IMR-90 (cell line): Measurements from ENCODE around the gene SH3D21. TPM values are rescaled to one million over a fixed set of nuclear protein-coding genes. Genes with fewer than 3 reads are reported as not detected.

ENCODE experiments used
- ATAC-seq: fragments of 200-7000 bp; cut with Tn5 transposase; 2 replicates; pipeline ENCODE4 v1.9.1; 2020; ENCODE audit warnings: low read depth, mild to moderate bottlenecking, moderate library complexity
- BruUV-seq: library from RNA; stranded (reverse); fragments of 400-500 nt; replicated peaks from 2 replicates; lab custom pipeline; 2021; lab: Mats Ljungman, UMichigan
- CTCF ChIA-PET: fragments of 300-600 bp; formaldehyde crosslinking; extraction: SDS; loops from one replicate; lab custom pipeline; 2021; ENCODE audit warnings: antibody characterized with exemption; lab: Yijun Ruan, JAX
- POLR2A ChIA-PET: fragments of 300-600 bp; sonication (Branson Sonifier 250); formaldehyde crosslinking; loops from one replicate; lab custom pipeline; 2022; ENCODE audit warnings: antibody characterized with exemption; ENCODE audit not compliant: unreplicated experiment; lab: Charles Lee
- DNase-seq: peaks from one replicate; pipeline ENCODE4 v3.0.0; 2013
- H2AFZ ChIP-seq: replicated peaks from 2 replicates; pipeline ENCODE3; 2013; ENCODE audit warnings: low read length, mild to moderate bottlenecking; ENCODE audit not compliant: poor library complexity
- H2AK5ac ChIP-seq: 2 replicates; pipeline ENCODE4 v1.6.1; 2013; ENCODE audit warnings: low read depth, low read length, inconsistent platforms
- H2AK9ac ChIP-seq: replicated peaks from 2 replicates; pipeline ENCODE3; 2013; ENCODE audit warnings: mild to moderate bottlenecking, low read depth, low read length, moderate library complexity; ENCODE audit not compliant: poor library complexity
- H2BK120ac ChIP-seq: 2 replicates; pipeline ENCODE4 v1.6.1; 2013; ENCODE audit warnings: low read depth, low read length, inconsistent platforms
- H2BK15ac ChIP-seq: 3 replicates; pipeline ENCODE4 v1.6.1; 2013; ENCODE audit warnings: low read depth, low read length, inconsistent platforms
- H2BK20ac ChIP-seq: 2 replicates; pipeline ENCODE4 v1.6.1; 2013; ENCODE audit warnings: low read depth, mild to moderate bottlenecking, inconsistent platforms, low read length, moderate library complexity
- H2BK5ac ChIP-seq: 2 replicates; pipeline ENCODE4 v1.6.1; 2013; ENCODE audit warnings: mild to moderate bottlenecking, low read depth, low read length, inconsistent platforms; ENCODE audit not compliant: poor library complexity, severe bottlenecking
- H3K14ac ChIP-seq: replicated peaks from 2 replicates; pipeline ENCODE4 v1.6.1; 2013; ENCODE audit warnings: low read depth, low read length, inconsistent platforms
- H3K18ac ChIP-seq: 2 replicates; pipeline ENCODE4 v1.6.1; 2013; ENCODE audit warnings: low read depth, low read length, control low read depth
- H3K23ac ChIP-seq: 2 replicates; pipeline ENCODE4 v1.6.1; 2013; ENCODE audit warnings: low read depth, low read length, inconsistent platforms
- H3K27ac ChIP-seq: 2 replicates; pipeline ENCODE4 v1.5.1; 2013; ENCODE audit warnings: mild to moderate bottlenecking, control low read depth, low read length; ENCODE audit not compliant: insufficient read depth
- H3K27me3 ChIP-seq: 2 replicates; pipeline ENCODE4 v1.6.1; 2013; ENCODE audit warnings: low read length; ENCODE audit not compliant: control insufficient read depth, insufficient read depth
- H3K36me3 ChIP-seq: 2 replicates; pipeline ENCODE4 v1.6.1; 2013; ENCODE audit warnings: low read length, mixed read lengths; ENCODE audit not compliant: control insufficient read depth, insufficient read depth
- H3K4ac ChIP-seq: 2 replicates; pipeline ENCODE4 v1.6.1; 2013; ENCODE audit warnings: low read depth, low read length, inconsistent platforms
- H3K4me1 ChIP-seq: 2 replicates; pipeline ENCODE4 v1.6.1; 2013; ENCODE audit warnings: low read length, mixed read lengths; ENCODE audit not compliant: control insufficient read depth, insufficient read depth
- H3K4me2 ChIP-seq: 2 replicates; pipeline ENCODE4 v1.6.1; 2013; ENCODE audit warnings: low read depth, mild to moderate bottlenecking, control low read depth, low read length, moderate library complexity
- H3K4me3 ChIP-seq: 2 replicates; pipeline ENCODE4 v1.5.1; 2013; ENCODE audit warnings: low read depth, mild to moderate bottlenecking, control low read depth, low read length, moderate library complexity; ENCODE audit not compliant: insufficient read depth
- H3K56ac ChIP-seq: 2 replicates; pipeline ENCODE4 v1.6.1; 2013; ENCODE audit warnings: low read length, inconsistent platforms; ENCODE audit not compliant: insufficient read depth; ENCODE audit errors: extremely low read depth
- H3K79me1 ChIP-seq, 2 experiments: 2 replicates each; pipeline ENCODE4 v1.6.1; 2013; ENCODE audit warnings: low read length in 2 of 2, inconsistent platforms in 1 of 2, low read depth in 1 of 2
- H3K9ac ChIP-seq: 2 replicates; pipeline ENCODE4 v1.6.1; 2013; ENCODE audit warnings: low read depth, low read length, control low read depth
- H3K9me1 ChIP-seq: 2 replicates; pipeline ENCODE4 v1.6.1; 2013; ENCODE audit warnings: low read length, inconsistent platforms; ENCODE audit not compliant: insufficient read depth
- H3K9me3 ChIP-seq: 2 replicates; pipeline ENCODE4 v1.6.1; 2013; ENCODE audit warnings: low read length; ENCODE audit not compliant: control insufficient read depth, insufficient read depth
- H4K20me1 ChIP-seq: 2 replicates; pipeline ENCODE4 v1.6.1; 2013; ENCODE audit warnings: low read length, inconsistent platforms; ENCODE audit not compliant: insufficient read depth
- H4K5ac ChIP-seq: 2 replicates; pipeline ENCODE4 v1.6.1; 2013; ENCODE audit warnings: mild to moderate bottlenecking, low read depth, low read length, control low read depth
- H4K8ac ChIP-seq, 2 experiments: 2 replicates each; pipeline ENCODE4 v1.6.1; 2013; ENCODE audit warnings: low read depth in 2 of 2, low read length in 2 of 2, control low read depth in 1 of 2, inconsistent platforms in 1 of 2
- H4K91ac ChIP-seq: 2 replicates; pipeline ENCODE4 v1.6.1; 2013; ENCODE audit warnings: low read depth, low read length, inconsistent platforms; ENCODE audit not compliant: insufficient read depth
- BHLHE40 ChIP-seq: fragments of 150-350 bp; IDR thresholded peaks from 2 replicates; pipeline ENCODE4 v1.6.1; 2016; ENCODE audit warnings: mild to moderate bottlenecking, low read depth, low read length
- CHD1 ChIP-seq: IDR thresholded peaks from 2 replicates; pipeline ENCODE4 v1.6.1; 2012; ENCODE audit warnings: low read depth, low read length, improper control_type of control experiment
- FOS ChIP-seq: fragments of 150-350 bp; IDR thresholded peaks from 2 replicates; pipeline ENCODE4 v1.6.1; 2016; ENCODE audit warnings: low read depth, low read length
- MAFK ChIP-seq: IDR thresholded peaks from 2 replicates; pipeline ENCODE4 v1.6.1; 2012; ENCODE audit warnings: low read depth, low read length, improper control_type of control experiment
- MAZ ChIP-seq: IDR thresholded peaks from 2 replicates; pipeline ENCODE4 v1.6.1; 2012; ENCODE audit warnings: low read depth, mild to moderate bottlenecking, low read length, improper control_type of control experiment, moderate library complexity, borderline replicate concordance
- MXI1 ChIP-seq: IDR thresholded peaks from 2 replicates; pipeline ENCODE4 v1.6.1; 2012; ENCODE audit warnings: low read depth, mild to moderate bottlenecking, low read length, moderate library complexity, borderline replicate concordance
- NFE2L2 ChIP-seq: fragments of 150-350 bp; IDR thresholded peaks from 2 replicates; pipeline ENCODE4 v1.6.1; 2016; ENCODE audit warnings: low read depth, mild to moderate bottlenecking, low read length
- POLR2A ChIP-seq: IDR thresholded peaks from 2 replicates; pipeline ENCODE4 v1.6.1; 2012; ENCODE audit warnings: mild to moderate bottlenecking, low read depth, low read length
- RCOR1 ChIP-seq: IDR thresholded peaks from 2 replicates; pipeline ENCODE4 v1.6.1; 2012; ENCODE audit warnings: mild to moderate bottlenecking, low read length, improper control_type of control experiment; ENCODE audit not compliant: insufficient replicate concordance
- RFX5 ChIP-seq: IDR thresholded peaks from 2 replicates; pipeline ENCODE4 v1.8.0; 2012; ENCODE audit warnings: low read depth, mild to moderate bottlenecking, low read length, moderate library complexity
- SMC3 ChIP-seq: fragments of 150-350 bp; IDR thresholded peaks from 2 replicates; pipeline ENCODE4 v1.6.1; 2016; ENCODE audit warnings: low read depth, mild to moderate bottlenecking, antibody characterized with exemption, low read length, moderate library complexity
- WGBS, 2 experiments: methylation state at CpG; one replicate each; pipeline versions ENCODE4 v1.1.5 to v1.1.7; 2013; ENCODE audit warnings: missing lambda C conversion rate in 2 of 2; ENCODE audit not compliant: insufficient read length in 1 of 2; ENCODE audit errors: extremely low coverage in 2 of 2; 5-methylcytosine and 5-hydroxymethylcytosine counted together
- dilution Hi-C: fragments of 300-500 bp; cut with HindIII; formaldehyde crosslinking; loops from one replicate; pipeline ENCODE4 v1.14.3; 2018; ENCODE audit warnings: low sequenced_read_pairs; ENCODE audit not compliant: unreplicated experiment
- in situ Hi-C: fragments of 300-500 bp; cut with MboI; formaldehyde crosslinking; loops from 3 replicates; pipeline ENCODE4 v1.14.3; 2019; ENCODE audit warnings: low sequenced_read_pairs, inconsistent platforms, mixed read lengths
- intact Hi-C: fragments of 100-400 bp; cut with micrococcal nuclease; formaldehyde crosslinking; loops from 2 replicates; pipeline ENCODE4 v1.10.0; 2022
- polyA plus RNA-seq, 3 experiments: library from polyadenylated mRNA; depleted of rRNA; stranded (reverse); fragments of >200 nt; gene quantifications; 2 replicates each; pipeline ENCODE4 v1.2.3, GENCODE V29; 2012; ENCODE audit warnings: low replicate concordance in 1 of 3
- total RNA-seq: library from RNA; depleted of rRNA; stranded (reverse); fragments of >200 nt; gene quantifications from 2 replicates; pipeline ENCODE4 v1.2.3, GENCODE V29; 2012
- TF ChIP-seq, protein P1 (sequence below): fragments of 150-350 bp; IDR thresholded peaks from 2 replicates; pipeline ENCODE4 v1.6.1; 2016; ENCODE audit warnings: low read depth, mild to moderate bottlenecking, low read length, moderate library complexity, borderline replicate concordance
- TF ChIP-seq, protein P2 (sequence below): conservative IDR thresholded peaks from 2 replicates; pipeline ENCODE4 v1.5.1; 2012; ENCODE audit warnings: mild to moderate bottlenecking, low read depth, low read length, improper control_type of control experiment
- TF ChIP-seq, protein P3 (sequence below): fragments of 150-350 bp; IDR thresholded peaks from 2 replicates; pipeline ENCODE4 v1.6.1; 2017; ENCODE audit warnings: mild to moderate bottlenecking, antibody characterized with exemption, low read length, low read depth

SH3D21 gene
- total and polyA plus RNA-seq, 2 of the 4 experiments (the other 2 are of a cell fraction) = 1.8 to 11.9 TPM

DNA sequence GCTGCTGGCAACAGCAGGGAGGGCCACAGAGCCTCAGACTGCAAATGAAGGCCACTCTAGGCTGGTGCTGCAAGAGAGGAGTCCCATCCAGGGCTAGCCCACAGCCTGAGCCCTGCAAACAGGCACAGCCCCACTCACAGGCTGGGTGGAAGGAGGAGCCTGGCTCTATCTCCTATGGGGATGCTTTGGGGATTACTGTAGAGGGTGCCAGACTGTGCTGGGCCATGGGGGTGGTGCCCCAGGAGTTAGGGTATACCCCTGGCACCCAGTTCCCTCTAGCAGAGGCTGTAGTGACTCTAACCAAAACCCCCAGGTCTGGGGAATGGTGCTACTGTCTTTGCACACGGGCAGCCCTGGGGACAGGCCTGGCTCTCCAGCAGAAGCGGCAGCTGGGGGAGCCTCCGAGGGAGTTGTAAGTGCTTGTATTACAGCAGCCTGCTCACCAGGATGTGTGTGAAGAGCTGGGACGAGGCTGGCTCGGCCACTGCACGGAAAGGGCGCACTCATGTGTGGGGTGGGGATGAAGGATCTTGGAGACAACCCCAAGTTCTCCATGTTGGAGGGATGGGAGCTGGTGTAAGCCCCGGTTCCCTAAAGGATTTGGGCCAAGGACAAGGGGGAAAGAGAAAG lies 40.7 kb downstream of the SH3D21 start:
- in situ Hi-C loops = no loop called here
- intact Hi-C loops = no loop called here
- H3K36me3 ChIP-seq = peaks cover 58% of the 10 kb centered on the region
- no peak overlapping the region for H3K18ac ChIP-seq
- H3K9me1 ChIP-seq = peaks cover 28% of the 10 kb centered on the region
- dilution Hi-C loops = no loop called here
- H2AFZ ChIP-seq = no peak overlapping the region
- no peaks in the 10 kb centered on the region for H3K27me3 ChIP-seq
- H2BK20ac ChIP-seq = no peak overlapping the region
- no peak overlapping the region for H4K5ac ChIP-seq
- WGBS, 2 experiments = 100% methylated on average over 2 of the region's 8 CpGs; no CpG with 5 or more reads in 1 of the 2 experiments
- H3K56ac ChIP-seq = no peak overlapping the region
- no peak overlapping the region for H2BK120ac ChIP-seq
- no peak overlapping the region for H3K23ac ChIP-seq
- POLR2A ChIA-PET = no interaction called here
- DNase-seq = no peak
- H3K9ac ChIP-seq = no peak overlapping the region
- no peaks in the 10 kb centered on the region for H3K9me3 ChIP-seq
- H2AK9ac ChIP-seq = peak overlapping the region; percentile 21
- H3K4me2 ChIP-seq = no peak overlapping the region
- no peak overlapping the region for H3K27ac ChIP-seq
- no TSS peak for BruUV-seq
- peaks cover 38% of the 10 kb centered on the region for H3K4me1 ChIP-seq
- no peak overlapping the region for H3K4me3 ChIP-seq
- ATAC-seq = no peak
- H3K79me1 ChIP-seq = peaks cover 13 to 65% of the 10 kb centered on the region in 2 experiments; a peak in 3 of 4 replicates
- H3K14ac ChIP-seq = no peak overlapping the region
- H2AK5ac ChIP-seq = no peak overlapping the region
- no peak overlapping the region for H4K8ac ChIP-seq
- no peak for TF ChIP-seq CHD1
- no peak for TF ChIP-seq FOS
- TF ChIP-seq, protein P1, sequence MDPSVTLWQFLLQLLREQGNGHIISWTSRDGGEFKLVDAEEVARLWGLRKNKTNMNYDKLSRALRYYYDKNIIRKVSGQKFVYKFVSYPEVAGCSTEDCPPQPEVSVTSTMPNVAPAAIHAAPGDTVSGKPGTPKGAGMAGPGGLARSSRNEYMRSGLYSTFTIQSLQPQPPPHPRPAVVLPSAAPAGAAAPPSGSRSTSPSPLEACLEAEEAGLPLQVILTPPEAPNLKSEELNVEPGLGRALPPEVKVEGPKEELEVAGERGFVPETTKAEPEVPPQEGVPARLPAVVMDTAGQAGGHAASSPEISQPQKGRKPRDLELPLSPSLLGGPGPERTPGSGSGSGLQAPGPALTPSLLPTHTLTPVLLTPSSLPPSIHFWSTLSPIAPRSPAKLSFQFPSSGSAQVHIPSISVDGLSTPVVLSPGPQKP = no peak
- no peak for TF ChIP-seq MAZ
- TF ChIP-seq MXI1 = no peak
- no peak for TF ChIP-seq BHLHE40
- TF ChIP-seq MAFK = no peak
- TF ChIP-seq RCOR1 = no peak
- TF ChIP-seq RFX5 = no peak
- TF ChIP-seq SMC3 = no peak
- no peak for TF ChIP-seq POLR2A
- TF ChIP-seq, protein P2, sequence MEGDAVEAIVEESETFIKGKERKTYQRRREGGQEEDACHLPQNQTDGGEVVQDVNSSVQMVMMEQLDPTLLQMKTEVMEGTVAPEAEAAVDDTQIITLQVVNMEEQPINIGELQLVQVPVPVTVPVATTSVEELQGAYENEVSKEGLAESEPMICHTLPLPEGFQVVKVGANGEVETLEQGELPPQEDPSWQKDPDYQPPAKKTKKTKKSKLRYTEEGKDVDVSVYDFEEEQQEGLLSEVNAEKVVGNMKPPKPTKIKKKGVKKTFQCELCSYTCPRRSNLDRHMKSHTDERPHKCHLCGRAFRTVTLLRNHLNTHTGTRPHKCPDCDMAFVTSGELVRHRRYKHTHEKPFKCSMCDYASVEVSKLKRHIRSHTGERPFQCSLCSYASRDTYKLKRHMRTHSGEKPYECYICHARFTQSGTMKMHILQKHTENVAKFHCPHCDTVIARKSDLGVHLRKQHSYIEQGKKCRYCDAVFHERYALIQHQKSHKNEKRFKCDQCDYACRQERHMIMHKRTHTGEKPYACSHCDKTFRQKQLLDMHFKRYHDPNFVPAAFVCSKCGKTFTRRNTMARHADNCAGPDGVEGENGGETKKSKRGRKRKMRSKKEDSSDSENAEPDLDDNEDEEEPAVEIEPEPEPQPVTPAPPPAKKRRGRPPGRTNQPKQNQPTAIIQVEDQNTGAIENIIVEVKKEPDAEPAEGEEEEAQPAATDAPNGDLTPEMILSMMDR = no peak
- TF ChIP-seq NFE2L2 = no peak
- TF ChIP-seq, protein P3, sequence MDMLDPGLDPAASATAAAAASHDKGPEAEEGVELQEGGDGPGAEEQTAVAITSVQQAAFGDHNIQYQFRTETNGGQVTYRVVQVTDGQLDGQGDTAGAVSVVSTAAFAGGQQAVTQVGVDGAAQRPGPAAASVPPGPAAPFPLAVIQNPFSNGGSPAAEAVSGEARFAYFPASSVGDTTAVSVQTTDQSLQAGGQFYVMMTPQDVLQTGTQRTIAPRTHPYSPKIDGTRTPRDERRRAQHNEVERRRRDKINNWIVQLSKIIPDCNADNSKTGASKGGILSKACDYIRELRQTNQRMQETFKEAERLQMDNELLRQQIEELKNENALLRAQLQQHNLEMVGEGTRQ = no peak
- no peak overlapping the region for H2BK15ac ChIP-seq
- no peak overlapping the region for H4K91ac ChIP-seq
- CTCF ChIA-PET = no interaction called here
- H2BK5ac ChIP-seq = no peak overlapping the region
- H3K4ac ChIP-seq = no peak overlapping the region
- H4K20me1 ChIP-seq = no peaks in the 10 kb centered on the region
